HL-60 (cell line): ENCODE data around the gene CIB4.

Experiments used
- CTCF ChIP-seq: IDR thresholded peaks from one replicate; pipeline ENCODE4 v1.5.1; 2011; ENCODE audit warnings: low read length, control low read depth, inconsistent platforms; ENCODE audit not compliant: insufficient read depth
- GABPA ChIP-seq: IDR thresholded peaks from 2 replicates; pipeline ENCODE4 v1.6.1; 2012; ENCODE audit warnings: low read depth
- POLR2AphosphoS5 ChIP-seq: IDR thresholded peaks from 2 replicates; pipeline ENCODE4 v1.6.1; 2012; ENCODE audit warnings: low read depth
- TF ChIP-seq, protein P1 (sequence below): IDR thresholded peaks from 2 replicates; pipeline ENCODE4 v1.6.1; 2012; ENCODE audit warnings: low read depth; ENCODE audit not compliant: insufficient replicate concordance

GRCh38 chr2:26642429-26642828, 1.3 kb upstream of the CIB4 start:
- TF ChIP-seq CTCF, result no peak
- TF ChIP-seq GABPA, result no peak
- no peak for TF ChIP-seq POLR2AphosphoS5
- TF ChIP-seq, protein P1, sequence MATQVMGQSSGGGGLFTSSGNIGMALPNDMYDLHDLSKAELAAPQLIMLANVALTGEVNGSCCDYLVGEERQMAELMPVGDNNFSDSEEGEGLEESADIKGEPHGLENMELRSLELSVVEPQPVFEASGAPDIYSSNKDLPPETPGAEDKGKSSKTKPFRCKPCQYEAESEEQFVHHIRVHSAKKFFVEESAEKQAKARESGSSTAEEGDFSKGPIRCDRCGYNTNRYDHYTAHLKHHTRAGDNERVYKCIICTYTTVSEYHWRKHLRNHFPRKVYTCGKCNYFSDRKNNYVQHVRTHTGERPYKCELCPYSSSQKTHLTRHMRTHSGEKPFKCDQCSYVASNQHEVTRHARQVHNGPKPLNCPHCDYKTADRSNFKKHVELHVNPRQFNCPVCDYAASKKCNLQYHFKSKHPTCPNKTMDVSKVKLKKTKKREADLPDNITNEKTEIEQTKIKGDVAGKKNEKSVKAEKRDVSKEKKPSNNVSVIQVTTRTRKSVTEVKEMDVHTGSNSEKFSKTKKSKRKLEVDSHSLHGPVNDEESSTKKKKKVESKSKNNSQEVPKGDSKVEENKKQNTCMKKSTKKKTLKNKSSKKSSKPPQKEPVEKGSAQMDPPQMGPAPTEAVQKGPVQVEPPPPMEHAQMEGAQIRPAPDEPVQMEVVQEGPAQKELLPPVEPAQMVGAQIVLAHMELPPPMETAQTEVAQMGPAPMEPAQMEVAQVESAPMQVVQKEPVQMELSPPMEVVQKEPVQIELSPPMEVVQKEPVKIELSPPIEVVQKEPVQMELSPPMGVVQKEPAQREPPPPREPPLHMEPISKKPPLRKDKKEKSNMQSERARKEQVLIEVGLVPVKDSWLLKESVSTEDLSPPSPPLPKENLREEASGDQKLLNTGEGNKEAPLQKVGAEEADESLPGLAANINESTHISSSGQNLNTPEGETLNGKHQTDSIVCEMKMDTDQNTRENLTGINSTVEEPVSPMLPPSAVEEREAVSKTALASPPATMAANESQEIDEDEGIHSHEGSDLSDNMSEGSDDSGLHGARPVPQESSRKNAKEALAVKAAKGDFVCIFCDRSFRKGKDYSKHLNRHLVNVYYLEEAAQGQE, result no peak
